Type B pancreatic cell (in vitro differentiated cells): ENCODE results near the gene CCL2. TPM values are rescaled to one million over a fixed set of nuclear protein-coding genes. Genes with fewer than 3 reads are reported as not detected.

Source experiments
- DNase-seq: peaks from one replicate; pipeline ENCODE4 v3.0.0; 2021; ENCODE audit warnings: mixed read lengths; ENCODE audit not compliant: unreplicated experiment; ENCODE audit errors: extremely low spot score
- H3K27ac Mint-ChIP-seq: 2 replicates; pipeline ENCODE4 v1.8.0; 2021; ENCODE audit warnings: mild to moderate bottlenecking, mixed read lengths
- H3K27me3 Mint-ChIP-seq: 2 replicates; pipeline ENCODE4 v1.8.0; 2021; ENCODE audit warnings: mixed read lengths
- H3K36me3 Mint-ChIP-seq: 2 replicates; pipeline ENCODE4 v1.8.0; 2021; ENCODE audit warnings: mixed read lengths
- H3K4me1 Mint-ChIP-seq: one replicate; pipeline ENCODE4 v1.8.0; 2021; ENCODE audit warnings: mixed read lengths; ENCODE audit not compliant: unreplicated experiment
- H3K4me3 Mint-ChIP-seq: 2 replicates; pipeline ENCODE4 v1.8.0; 2021; ENCODE audit warnings: mild to moderate bottlenecking, mixed read lengths
- H3K9me3 Mint-ChIP-seq: 2 replicates; pipeline ENCODE4 v1.8.0; 2021; ENCODE audit warnings: mixed read lengths
- total RNA-seq: library from RNA; stranded (reverse); gene quantifications from 2 replicates; pipeline ENCODE4 v1.2.1, GENCODE V29; 2021; ENCODE audit warnings: low replicate concordance
- TF ChIP-seq, protein P1 (sequence below): fragments of 200-600 bp; sonication (generic); conservative IDR thresholded peaks from 2 replicates; pipeline ENCODE4 v1.5.0; 2021; ENCODE audit warnings: antibody characterized with exemption, mild to moderate bottlenecking

CCL2 gene
- total RNA-seq, 1 donor from 2014 or later: 20.0 TPM

DNA sequence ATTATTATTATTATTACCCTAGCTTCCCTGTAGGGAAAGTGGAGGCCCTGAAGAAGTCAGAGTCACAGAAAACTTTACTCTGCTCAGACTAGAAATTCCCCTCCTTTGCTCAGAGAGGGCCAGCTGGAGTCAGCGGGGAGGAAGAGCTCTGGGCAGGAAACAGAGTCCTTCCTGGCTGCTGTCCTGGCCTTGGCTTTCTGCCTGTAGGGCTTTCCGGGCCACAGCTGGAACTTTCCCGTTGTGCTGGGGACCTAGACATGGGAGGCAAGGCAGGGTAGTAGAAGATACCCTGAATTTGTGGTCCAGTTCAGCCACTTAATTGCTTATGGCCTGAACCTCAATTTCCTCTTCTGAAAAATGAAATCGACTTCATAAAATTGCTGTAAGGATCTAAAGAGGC is 14.0 kb upstream of the CCL2 start:
- Mint-ChIP-seq H3K27ac (no peak overlapping the region), H3K27me3 (peaks cover 3% of the 10 kb centered on the region), H3K36me3 (no peaks in the 10 kb centered on the region), H3K4me3 (no peak overlapping the region), H3K4me1 (peaks cover 23% of the 10 kb centered on the region), H3K9me3 (no peaks in the 10 kb centered on the region)
- DNase-seq: no peak
- TF ChIP-seq, protein P1, sequence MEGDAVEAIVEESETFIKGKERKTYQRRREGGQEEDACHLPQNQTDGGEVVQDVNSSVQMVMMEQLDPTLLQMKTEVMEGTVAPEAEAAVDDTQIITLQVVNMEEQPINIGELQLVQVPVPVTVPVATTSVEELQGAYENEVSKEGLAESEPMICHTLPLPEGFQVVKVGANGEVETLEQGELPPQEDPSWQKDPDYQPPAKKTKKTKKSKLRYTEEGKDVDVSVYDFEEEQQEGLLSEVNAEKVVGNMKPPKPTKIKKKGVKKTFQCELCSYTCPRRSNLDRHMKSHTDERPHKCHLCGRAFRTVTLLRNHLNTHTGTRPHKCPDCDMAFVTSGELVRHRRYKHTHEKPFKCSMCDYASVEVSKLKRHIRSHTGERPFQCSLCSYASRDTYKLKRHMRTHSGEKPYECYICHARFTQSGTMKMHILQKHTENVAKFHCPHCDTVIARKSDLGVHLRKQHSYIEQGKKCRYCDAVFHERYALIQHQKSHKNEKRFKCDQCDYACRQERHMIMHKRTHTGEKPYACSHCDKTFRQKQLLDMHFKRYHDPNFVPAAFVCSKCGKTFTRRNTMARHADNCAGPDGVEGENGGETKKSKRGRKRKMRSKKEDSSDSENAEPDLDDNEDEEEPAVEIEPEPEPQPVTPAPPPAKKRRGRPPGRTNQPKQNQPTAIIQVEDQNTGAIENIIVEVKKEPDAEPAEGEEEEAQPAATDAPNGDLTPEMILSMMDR: no peak

DNA sequence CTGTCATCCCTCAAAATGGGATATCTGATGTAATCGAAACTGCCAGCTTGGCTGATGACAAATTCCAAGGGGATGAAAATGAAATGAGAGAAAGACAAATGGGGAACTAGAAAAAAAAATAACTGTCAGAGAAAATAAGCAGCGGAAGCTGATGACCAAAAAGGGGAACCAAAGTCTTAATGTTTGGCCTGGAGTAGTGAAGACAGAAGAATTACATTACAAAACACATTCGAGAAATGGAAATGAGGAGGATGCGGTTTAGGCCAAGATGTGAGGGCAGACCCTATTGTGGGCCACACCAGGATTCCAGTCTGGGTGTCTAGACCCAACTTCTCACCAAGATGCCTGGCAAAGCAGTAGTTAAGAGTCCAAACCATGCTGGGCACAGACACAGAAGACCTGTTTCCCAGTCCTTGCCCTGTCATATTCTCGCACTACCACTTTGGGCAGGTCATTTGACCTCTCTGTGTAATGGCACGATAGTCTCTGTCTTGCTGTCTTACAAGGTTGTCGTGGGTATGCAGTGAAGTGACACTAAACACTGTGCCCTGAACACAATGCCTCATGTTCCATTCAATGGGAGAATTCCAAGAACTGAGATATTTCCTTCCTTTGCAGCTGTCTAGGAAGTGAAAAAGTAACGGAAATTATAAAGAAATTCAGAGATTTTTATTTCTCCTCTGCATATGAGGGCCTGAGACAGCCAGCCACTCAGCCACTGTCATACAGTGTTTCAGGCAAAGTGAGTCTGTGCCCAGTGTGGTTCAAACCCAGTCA is 12.3 kb upstream of the CCL2 start:
- H3K9me3 Mint-ChIP-seq: no peaks in the 10 kb centered on the region
- H3K4me1 Mint-ChIP-seq: peaks cover 15% of the 10 kb centered on the region

DNA sequence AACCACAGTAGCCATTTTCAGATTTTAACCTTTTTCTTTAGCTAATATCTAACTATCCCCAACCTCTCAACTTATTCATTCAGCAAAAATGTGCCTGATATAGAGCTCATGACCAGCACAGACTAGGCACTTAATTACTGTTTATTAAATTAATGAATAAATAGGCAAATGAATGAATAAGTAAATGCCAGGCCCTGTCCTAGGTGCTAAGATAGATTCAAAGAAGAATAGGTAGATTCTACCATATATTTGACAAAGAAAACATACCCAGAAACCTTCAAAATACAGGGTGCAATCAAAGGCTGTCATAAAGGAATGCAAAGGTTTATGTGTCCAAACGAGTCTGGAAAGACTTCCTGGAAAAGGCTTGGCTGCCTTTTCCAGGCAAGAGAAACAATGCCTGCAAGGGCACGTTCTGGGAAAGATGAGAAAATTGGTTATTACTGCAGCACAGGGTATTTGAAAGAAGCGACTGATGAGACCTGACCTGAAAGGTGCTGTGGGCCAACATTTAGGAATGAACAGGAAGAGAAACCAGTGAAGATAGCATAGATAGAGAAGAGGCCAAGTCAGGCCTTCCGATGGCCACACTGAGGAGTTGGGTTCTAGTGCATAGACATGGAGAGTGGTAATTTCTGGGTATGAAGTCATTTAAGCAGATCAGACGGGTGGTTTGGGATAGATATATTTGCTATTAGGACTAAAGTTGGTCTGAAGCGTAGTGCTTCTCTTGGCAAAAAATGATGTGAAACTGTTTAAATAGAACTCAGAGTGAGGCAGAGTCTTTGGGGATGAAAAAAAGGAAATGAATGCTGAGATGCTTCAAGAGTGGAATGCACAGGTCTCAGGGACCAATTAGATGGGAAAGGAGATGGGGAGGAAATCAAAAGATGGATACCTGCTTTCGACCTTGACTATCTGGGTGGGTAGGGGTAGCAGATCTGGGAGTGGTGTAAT is 11.4 kb upstream of the CCL2 start:
- Mint-ChIP-seq H3K9me3 (no peaks in the 10 kb centered on the region), H3K4me1 (peaks cover 11% of the 10 kb centered on the region), H3K27me3 (peaks cover 5% of the 10 kb centered on the region), H3K27ac (no peak overlapping the region), H3K4me3 (no peak overlapping the region), H3K36me3 (no peaks in the 10 kb centered on the region)
- TF ChIP-seq, protein P1: no peak
- DNase-seq: no peak

More for the DNA sequence above, 12.3 kb upstream of the CCL2 start:
- no peak for DNase-seq
- Mint-ChIP-seq H3K4me3 (no peak overlapping the region), H3K27me3 (peaks cover 5% of the 10 kb centered on the region), H3K27ac (no peak overlapping the region), H3K36me3 (no peaks in the 10 kb centered on the region)
- TF ChIP-seq, protein P1: no peak

DNA sequence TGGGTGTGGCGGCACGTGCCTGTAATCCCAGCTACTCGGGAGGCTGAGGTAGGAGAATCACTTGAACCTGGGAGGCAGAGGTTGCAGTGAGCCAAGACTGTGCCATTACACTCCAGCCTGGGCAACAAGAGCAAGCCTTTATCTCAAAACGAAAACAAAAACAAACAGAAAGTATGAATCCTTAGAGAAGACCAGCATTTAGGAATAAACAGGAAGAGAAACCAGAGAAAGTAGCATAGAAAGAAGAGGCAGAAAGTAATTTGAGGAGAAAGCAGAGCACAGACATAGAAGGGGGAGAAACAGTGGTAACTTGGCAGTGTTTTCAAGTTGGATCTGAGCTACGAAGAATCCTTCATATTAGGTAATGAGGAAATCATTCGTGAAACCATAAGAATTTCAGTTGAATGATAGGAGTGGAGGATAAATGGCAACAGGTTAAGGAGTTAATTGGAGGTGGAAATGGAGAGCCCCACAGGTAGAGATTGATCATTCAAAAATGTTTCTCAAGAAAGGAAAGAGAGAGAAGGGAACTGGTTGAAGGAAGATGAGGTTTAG is 9.7 kb upstream of the CCL2 start:
- no peak overlapping the region for H3K27ac Mint-ChIP-seq
- peaks cover under 1% of the 10 kb centered on the region for H3K4me1 Mint-ChIP-seq
- H3K9me3 Mint-ChIP-seq: no peaks in the 10 kb centered on the region
- H3K27me3 Mint-ChIP-seq: peaks cover 5% of the 10 kb centered on the region
- H3K4me3 Mint-ChIP-seq: no peak overlapping the region
- DNase-seq: no peak
- no peaks in the 10 kb centered on the region for H3K36me3 Mint-ChIP-seq
- TF ChIP-seq, protein P1: no peak

DNA sequence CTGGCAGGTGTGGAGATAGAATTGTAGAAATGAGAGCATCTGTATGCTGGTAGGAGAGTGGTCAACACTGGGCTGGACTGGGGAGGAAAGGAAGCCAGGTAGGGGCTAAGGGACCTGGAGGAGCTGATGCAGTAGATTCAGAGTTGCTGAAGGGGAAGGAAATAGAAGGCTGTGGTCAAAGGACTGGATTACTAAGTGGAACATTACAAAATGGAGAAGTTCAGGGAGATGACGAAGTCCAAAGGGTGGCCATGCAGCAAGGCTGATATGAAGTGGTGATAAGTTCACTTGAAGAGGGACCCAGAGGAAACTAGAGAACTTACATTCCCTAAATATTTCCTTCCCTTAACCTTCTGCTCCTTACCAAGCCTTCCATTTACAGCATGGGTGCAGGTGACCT is 8.6 kb upstream of the CCL2 start:
- Mint-ChIP-seq H3K27ac (no peak overlapping the region), H3K9me3 (no peaks in the 10 kb centered on the region), H3K27me3 (peaks cover 9% of the 10 kb centered on the region), H3K36me3 (no peaks in the 10 kb centered on the region), H3K4me1 (peaks cover 9% of the 10 kb centered on the region), H3K4me3 (no peak overlapping the region)
- no peak for DNase-seq
- TF ChIP-seq, protein P1: no peak
